Effector memory CD8-positive, alpha-beta T cell (primary cell): ENCODE measurements around the gene NBAS.

Experiments used
- ATAC-seq: fragments of 150-1000 bp; cut with Tn5 transposase; replicated peaks from 2 replicates; pipeline ENCODE4 v1.10.0; 2021; ENCODE audit warnings: mild to moderate bottlenecking, moderate library complexity
- DNase-seq, 3 experiments: peaks; one replicate each; pipeline ENCODE4 v3.0.0; 2021
- H3K27ac Mint-ChIP-seq, 2 donors: one replicate each; pipeline ENCODE4 v1.8.0; 2022; ENCODE audit warnings: mild to moderate bottlenecking in 2 of 2, mixed read lengths in 2 of 2, moderate library complexity in 2 of 2
- H3K27me3 Mint-ChIP-seq, 2 donors: one replicate each; pipeline ENCODE4 v1.8.0; 2022; ENCODE audit warnings: mixed read lengths in 2 of 2
- H3K36me3 Mint-ChIP-seq: one replicate; pipeline ENCODE4 v1.8.0; 2022; ENCODE audit warnings: mild to moderate bottlenecking, moderate library complexity, mixed read lengths; ENCODE audit not compliant: insufficient read depth
- H3K4me1 Mint-ChIP-seq, 2 donors: one replicate each; pipeline ENCODE4 v1.8.0; 2022; ENCODE audit warnings: low read depth in 2 of 2, mixed read lengths in 2 of 2
- H3K4me3 Mint-ChIP-seq, 2 donors: one replicate each; pipeline ENCODE4 v1.8.0; 2022; ENCODE audit warnings: mild to moderate bottlenecking in 2 of 2, mixed read lengths in 2 of 2, moderate library complexity in 2 of 2
- H3K9me3 Mint-ChIP-seq, 2 donors: one replicate each; pipeline ENCODE4 v1.8.0; 2022; ENCODE audit warnings: mixed read lengths in 2 of 2

NBAS gene

DNA sequence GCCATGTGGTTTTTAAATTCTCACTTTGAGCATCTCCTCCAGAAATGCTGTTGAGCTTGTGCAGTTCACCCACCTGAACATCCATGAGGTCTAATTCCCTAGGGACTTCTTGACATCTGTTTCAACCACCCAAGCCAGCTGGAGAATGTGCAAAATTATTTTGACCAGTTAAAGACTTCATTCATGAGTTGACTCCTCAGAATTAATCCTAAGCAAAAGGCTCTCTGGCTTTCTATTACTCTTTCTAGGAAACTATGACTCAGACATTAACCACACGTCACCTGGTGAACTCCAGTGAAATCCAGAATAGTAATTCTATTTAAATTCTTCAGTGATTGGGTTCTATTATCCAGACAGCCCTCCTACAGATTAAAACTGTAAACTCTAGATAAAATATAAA is 247.5 kb downstream of the NBAS start:
- peaks cover 11% of the 10 kb centered on the region for H3K36me3 Mint-ChIP-seq
- peaks cover 41 to 64% of the 10 kb centered on the region in 2 donors for H3K4me1 Mint-ChIP-seq
- no peak for ATAC-seq
- peak overlapping the region in 1 of 2 donors; percentile 95 for H3K27ac Mint-ChIP-seq
- no peak for DNase-seq
- H3K27me3 Mint-ChIP-seq, result no peaks in the 10 kb centered on the region
- H3K4me3 Mint-ChIP-seq, result peak overlapping the region in 1 of 2 donors; percentile 4
- H3K9me3 Mint-ChIP-seq, result peaks cover 3 to 14% of the 10 kb centered on the region in 2 donors

DNA sequence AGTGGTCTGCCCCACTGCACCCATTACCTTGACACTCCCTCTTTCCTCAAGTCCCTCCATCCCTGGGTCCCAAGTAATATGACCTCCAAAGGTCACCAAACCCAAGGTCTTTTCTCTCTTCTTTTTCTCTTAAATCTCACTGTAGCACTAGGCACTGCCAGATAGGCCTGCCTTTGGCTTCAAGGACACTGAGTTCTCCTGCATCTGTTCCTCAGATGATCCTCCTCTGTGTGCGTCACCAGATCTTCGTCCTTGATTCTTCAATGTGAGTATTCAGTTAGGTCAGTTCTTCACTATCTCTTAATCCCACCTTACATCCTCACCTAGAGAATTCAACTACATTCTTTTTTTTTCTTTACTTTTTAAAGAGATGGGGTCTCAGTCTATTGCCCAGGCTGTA is 249.2 kb downstream of the NBAS start:
- Mint-ChIP-seq H3K36me3 (peaks cover 13% of the 10 kb centered on the region), H3K27me3 (no peaks in the 10 kb centered on the region), H3K27ac (peak overlapping the region; percentile 85 to 90), H3K4me3 (peak overlapping the region; percentile 36 to 55), H3K4me1 (peaks cover 35 to 52% of the 10 kb centered on the region in 2 donors), H3K9me3 (peaks cover 0 to 3% of the 10 kb centered on the region in 2 donors)
- no peak for ATAC-seq
- no peak for DNase-seq

DNA sequence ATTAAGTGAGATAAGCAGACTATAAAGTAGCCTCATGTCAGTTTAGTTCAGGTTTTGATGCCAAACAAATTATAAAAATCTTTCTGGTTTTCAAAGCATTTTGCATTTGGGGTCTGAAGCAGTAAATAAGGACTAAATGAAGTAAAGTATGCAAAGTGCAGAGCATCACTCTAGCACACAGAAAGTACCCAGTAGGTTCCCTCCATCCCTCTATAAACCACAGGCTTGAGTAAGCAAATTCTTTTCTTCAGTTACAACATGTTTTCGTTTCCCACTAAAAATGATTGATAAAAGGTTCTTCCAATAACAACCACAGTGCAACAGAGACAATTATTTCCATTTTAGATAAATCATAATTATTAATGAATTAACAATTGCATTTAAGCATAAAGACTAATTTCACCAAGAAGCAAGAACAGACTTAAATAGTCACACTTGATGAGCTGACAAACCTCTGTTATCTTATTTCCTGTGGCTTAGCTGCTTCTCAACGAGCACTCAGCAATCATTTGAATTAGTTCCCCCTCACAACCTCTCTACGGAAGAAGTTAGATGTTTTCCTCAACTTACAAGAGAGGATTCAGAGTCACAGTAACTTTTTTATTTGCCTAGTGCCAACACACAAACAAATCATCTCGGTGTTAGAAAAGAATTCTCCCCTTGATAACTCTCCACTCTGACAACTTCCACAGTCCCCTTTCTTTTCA is 249.8 kb downstream of the NBAS start:
- peaks cover 29 to 46% of the 10 kb centered on the region in 2 donors for H3K4me1 Mint-ChIP-seq
- no peaks in the 10 kb centered on the region for H3K27me3 Mint-ChIP-seq
- no peak for DNase-seq
- ATAC-seq, result peak; percentile 61
- H3K4me3 Mint-ChIP-seq, result peak overlapping the region; percentile 36 to 55
- peaks cover 15% of the 10 kb centered on the region for H3K36me3 Mint-ChIP-seq
- H3K9me3 Mint-ChIP-seq, result no peaks in the 10 kb centered on the region
- H3K27ac Mint-ChIP-seq, result peak overlapping the region; percentile 85 to 90

DNA sequence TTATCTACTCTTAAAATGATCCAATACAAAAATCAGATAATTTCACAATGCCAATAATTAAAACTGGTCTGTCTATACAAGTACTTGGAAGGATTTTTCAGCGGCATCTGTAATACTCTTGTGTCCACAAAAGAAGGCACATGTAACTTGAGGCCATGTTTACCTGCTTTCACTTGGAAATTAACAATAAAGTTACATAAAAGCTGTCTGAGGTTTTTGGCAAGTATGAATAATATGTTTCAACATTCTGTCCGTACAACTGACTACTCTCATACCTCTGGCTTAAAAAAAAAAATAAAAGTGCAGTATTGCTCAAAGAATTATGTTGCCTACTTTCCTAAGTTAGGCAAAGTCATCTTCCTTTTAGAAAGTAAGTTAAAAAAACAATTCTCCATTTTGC is 253.6 kb downstream of the NBAS start:
- no peak overlapping the region for H3K27ac Mint-ChIP-seq
- DNase-seq (no peak), ATAC-seq (no peak)
- H3K4me3 Mint-ChIP-seq, result no peak overlapping the region
- H3K27me3 Mint-ChIP-seq, result no peaks in the 10 kb centered on the region
- H3K9me3 Mint-ChIP-seq, result peaks cover 0 to 6% of the 10 kb centered on the region in 2 donors
- peaks cover 17% of the 10 kb centered on the region for H3K36me3 Mint-ChIP-seq
- H3K4me1 Mint-ChIP-seq, result peaks cover 12 to 27% of the 10 kb centered on the region in 2 donors

DNA sequence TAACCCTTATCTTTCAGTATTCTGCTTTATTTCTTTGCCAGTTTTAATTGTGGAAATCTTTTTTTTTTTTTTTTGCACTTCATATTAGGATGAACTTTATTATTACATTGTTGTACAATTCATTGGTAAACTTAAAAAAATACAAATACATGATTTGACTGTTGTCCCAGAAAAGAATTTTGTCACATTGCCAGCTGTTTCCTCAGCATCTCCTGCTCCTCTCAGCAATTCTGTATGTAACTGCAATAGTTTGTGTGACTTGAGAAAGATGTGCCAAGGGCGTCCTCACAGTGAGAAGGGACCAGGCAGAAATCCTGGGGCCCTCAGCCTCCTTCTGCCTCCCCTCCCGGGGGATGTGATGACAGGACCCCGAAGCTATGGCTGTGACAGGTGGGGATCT is 254.4 kb downstream of the NBAS start:
- Mint-ChIP-seq H3K27me3 (no peaks in the 10 kb centered on the region), H3K36me3 (peaks cover 18% of the 10 kb centered on the region), H3K4me3 (no peak overlapping the region), H3K9me3 (peaks cover 0 to 6% of the 10 kb centered on the region in 2 donors), H3K4me1 (peaks cover 7 to 20% of the 10 kb centered on the region in 2 donors), H3K27ac (no peak overlapping the region)
- ATAC-seq (no peak), DNase-seq (no peak)

DNA sequence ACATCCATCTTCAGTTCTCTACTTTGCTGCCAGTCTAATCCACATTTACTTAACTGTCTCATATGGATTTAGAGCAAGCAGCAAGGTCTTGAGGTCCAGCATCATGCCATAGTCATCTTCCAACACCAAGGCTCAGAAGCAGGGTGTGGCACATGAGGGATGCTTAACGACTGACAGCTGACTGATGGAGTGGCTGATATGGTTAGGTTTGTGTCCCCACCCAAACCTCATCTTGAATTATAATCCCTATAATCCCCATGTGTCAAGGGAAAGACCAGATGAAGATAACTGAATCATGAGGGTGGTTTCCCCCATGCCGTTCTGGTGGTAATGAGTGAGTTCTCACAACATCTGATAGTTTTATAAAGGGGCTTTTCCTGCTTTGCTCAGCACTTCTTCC is 257.3 kb downstream of the NBAS start:
- Mint-ChIP-seq H3K4me3 (no peak overlapping the region), H3K36me3 (peaks cover 26% of the 10 kb centered on the region), H3K27me3 (no peaks in the 10 kb centered on the region), H3K9me3 (peaks cover 0 to 6% of the 10 kb centered on the region in 2 donors), H3K27ac (no peak overlapping the region), H3K4me1 (no peaks in the 10 kb centered on the region)
- no peak for ATAC-seq
- no peak for DNase-seq

DNA sequence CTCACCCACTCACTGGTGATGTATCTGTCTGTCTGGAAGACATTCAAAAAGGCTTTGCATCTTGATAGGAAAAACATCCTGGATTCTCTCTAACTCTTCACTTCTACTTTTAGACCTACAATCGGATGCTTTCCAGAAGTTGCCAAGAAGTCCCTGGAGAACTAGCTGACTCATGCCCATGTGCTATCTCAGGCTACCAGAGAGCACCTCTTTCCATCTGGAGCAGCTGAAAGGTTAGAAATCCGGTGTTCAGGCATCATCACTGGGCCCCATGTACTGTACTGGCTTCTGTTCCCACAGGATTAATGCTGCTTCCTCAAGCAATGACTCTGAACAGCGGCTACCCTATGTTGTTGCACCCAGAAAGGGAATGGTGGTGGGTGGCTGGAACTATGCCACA is 259.0 kb downstream of the NBAS start:
- no peak overlapping the region for H3K4me3 Mint-ChIP-seq
- peaks cover 32% of the 10 kb centered on the region for H3K36me3 Mint-ChIP-seq
- DNase-seq, result no peak
- no peaks in the 10 kb centered on the region for H3K27me3 Mint-ChIP-seq
- no peaks in the 10 kb centered on the region for H3K4me1 Mint-ChIP-seq
- peaks cover 0 to 6% of the 10 kb centered on the region in 2 donors for H3K9me3 Mint-ChIP-seq
- no peak overlapping the region for H3K27ac Mint-ChIP-seq
- ATAC-seq, result no peak

DNA sequence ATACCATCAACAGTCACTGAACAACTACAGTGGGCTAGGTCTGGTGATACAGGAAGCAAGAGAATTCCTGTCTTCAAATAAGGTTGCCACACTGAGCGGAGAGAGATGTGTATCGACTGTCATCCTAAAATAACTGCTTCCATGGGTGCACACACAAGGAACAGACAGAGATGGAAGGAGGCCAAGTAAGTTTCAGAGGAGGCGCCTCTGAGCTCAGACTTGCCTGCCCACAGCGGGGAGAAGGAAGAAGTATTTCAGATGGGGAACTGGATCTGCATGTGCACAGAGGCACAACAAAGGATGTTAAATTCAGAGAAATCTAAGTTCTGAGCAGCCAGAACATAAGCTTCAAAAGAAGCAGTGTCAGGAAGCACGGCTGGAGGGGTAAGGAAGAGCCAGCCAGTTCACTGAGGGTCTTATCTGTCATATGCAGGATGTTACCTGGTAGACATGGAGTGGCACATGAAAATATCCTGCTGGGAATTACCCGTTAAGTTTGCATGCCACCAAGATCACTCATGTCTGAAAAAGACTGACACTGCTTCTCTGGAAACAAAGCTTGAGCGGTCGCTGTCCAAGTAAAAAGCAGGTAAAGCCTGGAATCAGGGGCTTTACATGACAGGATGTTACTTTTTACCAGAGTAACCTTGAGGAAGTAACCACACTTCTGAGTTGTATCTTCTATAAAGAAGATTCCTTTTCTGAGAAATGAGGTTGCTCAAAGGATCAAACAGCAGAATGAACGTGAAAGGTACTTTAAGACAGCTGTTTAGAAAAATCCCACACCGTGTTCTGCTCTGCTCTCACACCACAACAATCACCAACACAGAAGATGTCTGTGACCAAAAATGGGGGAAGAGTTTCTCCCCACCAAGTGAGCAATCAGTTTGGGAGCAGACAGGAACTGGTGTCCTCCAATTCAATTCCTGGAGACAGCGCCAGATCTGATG is 260.2 kb downstream of the NBAS start:
- H3K27me3 Mint-ChIP-seq, result no peaks in the 10 kb centered on the region
- H3K4me1 Mint-ChIP-seq, result no peaks in the 10 kb centered on the region
- peaks cover 27% of the 10 kb centered on the region for H3K36me3 Mint-ChIP-seq
- ATAC-seq (no peak), DNase-seq (no peak)
- peaks cover 0 to 6% of the 10 kb centered on the region in 2 donors for H3K9me3 Mint-ChIP-seq
- peak overlapping the region; percentile 35 to 47 for H3K27ac Mint-ChIP-seq
- no peak overlapping the region for H3K4me3 Mint-ChIP-seq

DNA sequence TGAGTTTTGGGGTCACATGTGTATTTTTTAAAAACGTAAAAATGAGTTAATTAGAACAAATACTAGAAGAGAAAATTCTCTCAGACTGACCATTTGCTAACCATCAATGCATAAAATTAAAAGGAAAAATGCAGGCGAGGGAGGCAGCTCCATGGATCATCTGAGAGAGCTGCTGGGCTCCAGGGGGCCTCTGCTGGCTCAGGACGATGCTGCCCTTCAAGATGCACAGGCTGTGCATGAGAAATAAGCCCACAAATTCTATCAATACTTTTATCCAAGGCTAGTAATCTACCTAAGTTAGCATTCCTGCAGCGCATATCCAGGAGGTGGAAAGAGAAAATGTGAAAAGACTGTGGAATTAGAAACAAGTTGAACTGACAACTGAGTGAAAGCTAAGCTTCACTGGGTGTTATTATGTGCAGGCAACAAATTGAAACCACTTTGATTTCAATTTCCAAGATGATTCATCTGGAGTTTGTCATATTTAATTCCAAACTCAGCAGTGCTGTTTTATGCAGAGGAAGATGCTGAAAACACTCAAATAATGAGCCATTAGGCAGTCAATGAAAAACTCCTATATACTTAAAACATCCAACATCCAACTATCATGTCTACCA is 261.1 kb downstream of the NBAS start:
- ATAC-seq, result no peak
- Mint-ChIP-seq H3K27me3 (no peaks in the 10 kb centered on the region), H3K4me3 (no peak overlapping the region), H3K36me3 (peaks cover 21% of the 10 kb centered on the region), H3K27ac (peak overlapping the region; percentile 35 to 47), H3K4me1 (no peaks in the 10 kb centered on the region), H3K9me3 (peaks cover 0 to 6% of the 10 kb centered on the region in 2 donors)
- DNase-seq, result no peak

DNA sequence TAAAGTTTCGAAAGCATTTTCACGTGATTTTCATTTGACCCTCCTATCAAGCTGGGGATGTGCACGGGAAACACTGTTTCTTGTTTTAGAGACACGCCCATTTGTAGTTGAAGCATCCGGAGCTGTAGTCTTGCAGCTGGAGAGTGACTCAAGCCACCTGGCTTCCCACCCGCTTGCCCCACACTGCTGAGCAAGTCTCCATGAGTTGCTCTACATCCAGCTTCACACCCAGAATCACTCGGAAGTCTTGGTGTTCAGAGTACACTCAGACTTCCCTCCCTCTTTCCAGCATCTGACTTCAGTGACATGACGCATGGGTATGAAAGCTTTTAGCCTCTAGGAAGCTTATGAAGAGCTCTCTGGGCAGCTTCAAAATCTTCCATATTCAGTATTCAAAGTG is 262.4 kb downstream of the NBAS start:
- no peaks in the 10 kb centered on the region for H3K27me3 Mint-ChIP-seq
- DNase-seq, result no peak
- H3K9me3 Mint-ChIP-seq, result no peaks in the 10 kb centered on the region
- H3K27ac Mint-ChIP-seq, result no peak overlapping the region
- peaks cover 21% of the 10 kb centered on the region for H3K36me3 Mint-ChIP-seq
- no peaks in the 10 kb centered on the region for H3K4me1 Mint-ChIP-seq
- no peak overlapping the region for H3K4me3 Mint-ChIP-seq
- no peak for ATAC-seq

DNA sequence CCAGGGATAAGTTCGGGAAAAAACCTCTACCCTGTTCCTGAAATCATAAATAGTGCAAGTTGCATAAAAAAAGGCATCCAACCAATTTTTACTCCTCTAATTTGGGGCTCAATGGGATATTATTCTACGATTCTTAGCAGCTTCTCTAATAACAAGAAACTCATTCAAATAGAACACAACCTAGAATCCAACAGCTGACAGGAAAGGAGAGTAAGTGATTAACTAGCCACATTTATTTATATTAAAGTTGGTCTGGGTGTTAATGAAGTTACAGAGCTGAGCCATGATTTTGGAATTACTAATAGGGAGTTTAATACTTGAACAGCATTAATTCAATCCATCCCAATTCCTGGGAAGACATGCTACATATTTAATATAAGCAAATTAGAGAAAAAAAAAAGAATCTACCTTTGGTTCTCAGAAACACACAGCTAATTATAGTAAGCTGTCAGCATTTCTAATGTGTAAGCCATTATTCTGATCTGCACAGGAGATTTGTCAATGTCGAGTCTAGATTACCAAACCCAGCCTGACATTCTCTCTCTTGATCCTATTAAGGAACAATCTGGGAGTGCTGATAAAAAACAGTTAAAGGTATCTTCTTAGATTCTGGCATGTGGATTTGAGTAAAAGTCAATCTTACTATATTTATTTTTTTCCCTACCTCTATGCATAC is 267.7 kb downstream of the NBAS start:
- Mint-ChIP-seq H3K36me3 (peaks cover 9% of the 10 kb centered on the region), H3K9me3 (no peaks in the 10 kb centered on the region), H3K4me1 (no peaks in the 10 kb centered on the region), H3K4me3 (no peak overlapping the region), H3K27ac (no peak overlapping the region), H3K27me3 (no peaks in the 10 kb centered on the region)
- ATAC-seq (no peak), DNase-seq (no peak)

DNA sequence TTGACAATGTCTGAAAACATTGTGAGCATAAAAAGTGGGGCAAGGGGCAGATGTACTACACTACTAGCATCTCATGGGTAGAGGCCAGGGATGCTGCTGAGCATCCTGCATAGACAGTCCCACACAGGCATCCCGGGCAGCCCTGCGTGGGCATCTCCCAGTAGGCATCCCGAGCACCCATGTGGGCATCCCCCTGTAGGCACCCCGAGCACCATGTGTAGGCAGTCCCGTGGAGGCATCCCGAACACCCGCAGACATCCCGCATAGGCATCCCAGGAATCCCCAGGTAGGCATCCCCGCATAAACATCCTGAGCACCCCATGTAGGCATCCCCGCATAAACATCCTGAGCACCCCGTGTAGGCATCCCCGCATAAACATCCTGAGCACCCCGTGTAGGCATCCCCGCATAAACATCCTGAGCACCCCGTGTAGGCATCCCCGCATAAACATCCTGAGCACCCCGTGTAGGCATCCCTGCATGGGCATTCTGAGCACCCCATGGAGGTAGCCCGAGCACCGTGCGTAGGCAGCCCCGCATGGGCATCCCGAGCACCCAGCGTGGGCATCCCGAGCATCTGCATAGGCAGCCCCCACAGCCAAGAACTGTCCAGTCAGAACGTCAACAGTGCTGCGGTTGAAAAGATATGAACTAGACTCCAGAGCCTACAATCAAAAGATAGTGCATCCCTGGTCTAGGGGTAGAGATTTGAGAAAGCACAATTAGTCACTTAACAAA is 273.5 kb downstream of the NBAS start:
- ATAC-seq, result no peak
- Mint-ChIP-seq H3K27me3 (no peaks in the 10 kb centered on the region), H3K27ac (no peak overlapping the region)

More for the DNA sequence above, 273.5 kb downstream of the NBAS start:
- peaks cover 10% of the 10 kb centered on the region for H3K36me3 Mint-ChIP-seq
- no peak overlapping the region for H3K4me3 Mint-ChIP-seq
- no peaks in the 10 kb centered on the region for H3K4me1 Mint-ChIP-seq
- no peak for DNase-seq
- no peaks in the 10 kb centered on the region for H3K9me3 Mint-ChIP-seq
